Keratinocyte (primary cell): ENCODE results near the gene SPPL2B. TPM values are rescaled to one million over a fixed set of nuclear protein-coding genes. Genes with fewer than 3 reads are reported as not detected.

Experiments
- DNase-seq: peaks from one replicate; pipeline ENCODE4 v3.0.0-alpha.2; 2011; ENCODE audit warnings: low read depth, missing footprints, low spot score
- FAIRE-seq: peaks from 2 replicates; lab custom pipeline; 2011; peaks lifted over from hg19 to GRCh38; lab: Jason Lieb, UNC
- H2AFZ ChIP-seq: 2 replicates; pipeline ENCODE4 v1.6.0; 2012; ENCODE audit warnings: low read length, control low read depth, inconsistent platforms; ENCODE audit not compliant: control insufficient read depth
- H3K27ac ChIP-seq: 2 replicates; pipeline ENCODE4 v1.5.1; 2011; ENCODE audit warnings: low read length; ENCODE audit not compliant: control insufficient read depth, insufficient read depth
- H3K27me3 ChIP-seq: 3 replicates; pipeline ENCODE4 v1.6.0; 2011; ENCODE audit warnings: low read length; ENCODE audit not compliant: control insufficient read depth, insufficient read depth; ENCODE audit errors: extremely low read depth
- H3K36me3 ChIP-seq, 2 experiments: 2 replicates in 1 of 2; 3 replicates in 1 of 2; pipeline ENCODE4 v1.5.1; 2011; ENCODE audit warnings: low read length in 2 of 2, mild to moderate bottlenecking in 1 of 2; ENCODE audit not compliant: control insufficient read depth in 2 of 2, insufficient read depth in 2 of 2; ENCODE audit errors: extremely low read depth in 1 of 2
- H3K4me1 ChIP-seq: 3 replicates; pipeline ENCODE4 v1.5.1; 2011; ENCODE audit warnings: low read length; ENCODE audit not compliant: control insufficient read depth, insufficient read depth; ENCODE audit errors: extremely low read depth
- H3K4me2 ChIP-seq: 3 replicates; pipeline ENCODE4 v1.6.0; 2011; ENCODE audit warnings: low read depth, low read length; ENCODE audit not compliant: control insufficient read depth, insufficient read depth; ENCODE audit errors: extremely low read depth
- H3K4me3 ChIP-seq, 3 experiments: fragments of 200-600 bp in 1 of 3; sonication (generic) in 1 of 3; 2 replicates in 2 of 3; 3 replicates in 1 of 3; pipeline ENCODE4 v1.5.1; 2011 to 2016; ENCODE audit warnings: low read length in 3 of 3, mild to moderate bottlenecking in 3 of 3, control low read depth in 2 of 3, inconsistent platforms in 1 of 3, low read depth in 1 of 3, mixed read lengths in 1 of 3, mixed run types in 1 of 3, moderate library complexity in 1 of 3; ENCODE audit not compliant: control insufficient read depth in 2 of 3, insufficient read depth in 2 of 3; ENCODE audit errors: extremely low read depth in 1 of 3
- H3K79me2 ChIP-seq: 2 replicates; pipeline ENCODE4 v1.6.0; 2012; ENCODE audit warnings: low read length; ENCODE audit not compliant: control insufficient read depth, insufficient read depth
- H3K9ac ChIP-seq: 3 replicates; pipeline ENCODE4 v1.6.0; 2011; ENCODE audit warnings: low read length; ENCODE audit not compliant: control insufficient read depth, insufficient read depth; ENCODE audit errors: extremely low read depth
- H3K9me1 ChIP-seq: 3 replicates; pipeline ENCODE4 v1.6.0; 2011; ENCODE audit warnings: low read length; ENCODE audit not compliant: control insufficient read depth, insufficient read depth; ENCODE audit errors: extremely low read depth
- H3K9me3 ChIP-seq: 2 replicates; pipeline ENCODE4 v1.5.1; 2012; ENCODE audit warnings: low read depth, low read length; ENCODE audit not compliant: control insufficient read depth
- H4K20me1 ChIP-seq: 3 replicates; pipeline ENCODE4 v1.6.0; 2011; ENCODE audit warnings: low read length; ENCODE audit not compliant: control insufficient read depth, insufficient read depth; ENCODE audit errors: extremely low read depth
- CTCF ChIP-seq, 3 experiments: IDR thresholded peaks in 1 of 3; conservative IDR thresholded peaks in 1 of 3; optimal IDR thresholded peaks in 1 of 3; 2 replicates in 2 of 3; 3 replicates in 1 of 3; pipeline versions ENCODE3 to v1.5.1; 2011; ENCODE audit warnings: low read length in 3 of 3, mild to moderate bottlenecking in 3 of 3, moderate library complexity in 2 of 3, control low read depth in 1 of 3, inconsistent platforms in 1 of 3; ENCODE audit not compliant: insufficient read depth in 2 of 3; ENCODE audit errors: extremely low read depth in 1 of 3
- EZH2 ChIP-seq: IDR thresholded peaks from one replicate; pipeline ENCODE4 v1.6.1; 2012; ENCODE audit warnings: inconsistent platforms, mild to moderate bottlenecking, low read length, moderate library complexity
- dilution Hi-C: fragments of 300-500 bp; cut with MboI; formaldehyde crosslinking; loops from one replicate; pipeline ENCODE4 v1.7.0; 2020; ENCODE audit warnings: low sequenced_read_pairs; ENCODE audit not compliant: extremely low pct_ligation_motif_present
- polyA plus RNA-seq, 5 experiments: library from polyadenylated mRNA; depleted of rRNA in 3 of 5; stranded (reverse) in 3 of 5; stranded (forward) in 1 of 5; unstranded in 1 of 5; fragments of >200 nt; gene quantifications; 1 replicate in 1 of 5; 2 replicates in 3 of 5; 3 replicates in 1 of 5; pipeline versions ENCODE4 v1.2.1 to v1.2.3, GENCODE V29; 2011 to 2012; ENCODE audit warnings: missing spikeins in 2 of 5, low read depth in 1 of 5, low replicate concordance in 1 of 5

The SPPL2B gene
- polyA plus RNA-seq, 1 donor (not counting 4 experiments of a cell fraction or from before 2014, with no cell fraction given) = 9.3 TPM

DNA sequence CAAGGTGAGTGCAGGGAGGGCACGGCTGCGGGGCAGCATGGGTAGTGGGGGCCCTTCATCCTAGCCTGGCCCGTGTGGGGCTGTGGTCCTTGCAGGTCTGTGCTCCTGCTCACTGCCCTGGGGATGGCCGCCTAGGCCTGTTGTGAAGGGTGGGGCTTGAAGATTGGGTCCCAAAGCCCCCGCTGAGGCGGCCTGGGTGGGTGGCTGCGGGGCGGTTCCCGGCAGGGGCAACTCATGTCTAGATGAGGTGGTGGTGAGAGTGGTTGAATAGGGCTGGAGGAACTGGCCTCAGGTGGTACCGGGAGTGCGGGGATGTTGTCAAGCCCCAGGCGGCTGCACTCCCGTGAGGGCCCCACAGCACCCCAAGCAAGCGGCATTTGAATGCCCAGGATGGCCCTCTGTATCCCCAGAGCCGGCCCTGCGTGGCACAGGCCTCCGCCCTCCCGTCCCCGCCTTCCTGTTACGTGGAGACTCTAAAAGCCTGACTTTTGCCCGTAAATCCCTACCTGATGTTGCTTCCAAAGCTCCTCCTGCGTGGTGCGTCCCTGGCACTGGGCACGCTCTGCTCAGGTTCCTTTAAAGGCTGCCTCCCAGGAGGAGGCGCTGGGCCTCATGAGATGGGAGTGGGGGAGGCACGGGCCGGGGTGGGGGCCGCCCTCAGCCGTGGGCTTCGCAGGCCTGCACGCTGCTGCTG lies 15.0 kb downstream of the SPPL2B start:
- Histone ChIP-seq H3K36me3 (peaks cover 0 to 6% of the 10 kb centered on the region in 2 experiments), H3K4me2 (no peak overlapping the region), H3K79me2 (no peaks in the 10 kb centered on the region), H3K9me1 (no peaks in the 10 kb centered on the region), H3K27ac (no peak overlapping the region), H4K20me1 (no peaks in the 10 kb centered on the region), H3K27me3 (no peaks in the 10 kb centered on the region), H3K4me1 (no peaks in the 10 kb centered on the region), H2AFZ (no peak overlapping the region), H3K4me3 (no peak overlapping the region), H3K9me3 (no peaks in the 10 kb centered on the region), H3K9ac (no peak overlapping the region)
- FAIRE-seq (no peak), DNase-seq (no peak)
- TF ChIP-seq EZH2 (no peak), CTCF (optimal IDR thresholded peaks at IDR 0.05 in 1 of 3, IDR thresholded peaks at IDR 0.05 in 1 of 3, conservative IDR thresholded peaks at IDR 0.05 in 1 of 3; ENCODE audit: extremely low read depth in 1 of 3, insufficient read depth in 2 of 3, low read length in 3 of 3) (no peak)
- dilution Hi-C loops = no loop called here

DNA sequence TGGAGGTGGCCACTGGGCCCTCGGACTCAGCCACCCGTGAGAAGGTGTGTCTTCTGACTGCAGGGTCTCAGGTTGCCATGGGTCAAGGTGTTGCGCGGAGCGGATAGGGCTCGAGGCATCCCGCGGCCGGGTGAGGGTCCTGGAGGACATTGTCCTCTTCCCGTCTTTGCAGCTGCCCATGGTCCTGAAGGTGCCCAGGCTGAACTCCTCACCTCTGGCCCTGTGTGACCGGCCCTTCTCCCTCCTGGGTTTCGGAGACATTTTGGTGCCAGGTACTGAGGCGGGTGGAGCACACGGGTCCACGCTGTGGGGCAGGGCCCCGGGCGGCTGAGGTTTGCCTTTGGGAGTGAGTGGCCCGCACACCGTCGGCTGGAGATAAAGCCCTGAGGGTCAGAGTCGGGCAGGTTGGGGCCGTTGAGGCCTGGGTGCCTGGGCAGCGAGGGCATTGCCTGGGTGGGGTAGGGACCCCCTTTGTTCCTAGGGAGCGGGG lies 15.9 kb downstream of the SPPL2B start:
- H3K36me3 ChIP-seq = peaks cover 0 to 8% of the 10 kb centered on the region in 2 experiments
- FAIRE-seq (no peak), DNase-seq (no peak)
- no peak overlapping the region for H3K9ac ChIP-seq
- H3K27ac ChIP-seq = no peak overlapping the region
- no peak for TF ChIP-seq EZH2
- no peak for TF ChIP-seq CTCF (optimal IDR thresholded peaks at IDR 0.05 in 1 of 3, IDR thresholded peaks at IDR 0.05 in 1 of 3, conservative IDR thresholded peaks at IDR 0.05 in 1 of 3; ENCODE audit: extremely low read depth in 1 of 3, insufficient read depth in 2 of 3, low read length in 3 of 3)
- no peak overlapping the region for H3K4me2 ChIP-seq
- H3K9me1 ChIP-seq = no peaks in the 10 kb centered on the region
- no peak overlapping the region for H3K4me3 ChIP-seq
- H3K4me1 ChIP-seq = no peaks in the 10 kb centered on the region
- dilution Hi-C loops = no loop called here
- no peaks in the 10 kb centered on the region for H4K20me1 ChIP-seq
- no peaks in the 10 kb centered on the region for H3K79me2 ChIP-seq
- no peaks in the 10 kb centered on the region for H3K9me3 ChIP-seq
- no peak overlapping the region for H2AFZ ChIP-seq
- H3K27me3 ChIP-seq = no peaks in the 10 kb centered on the region
